Cardiac fibroblast (primary cell): ENCODE data around the gene CIZ1.

Experiments used
- DNase-seq, 2 donors: peaks; one replicate each; pipeline versions ENCODE4 v3.0.0 to v3.0.0-alpha.2; 2010; ENCODE audit warnings: low read depth in 2 of 2
- H3K4me3 ChIP-seq, 2 donors: replicated peaks in 1 of 2; 1 replicate in 1 of 2; 2 replicates in 1 of 2; pipeline ENCODE4 v1.5.1; 2011; ENCODE audit warnings: low read depth in 2 of 2, low read length in 2 of 2, mild to moderate bottlenecking in 2 of 2, moderate library complexity in 1 of 2
- TF ChIP-seq, protein P1 (sequence below): IDR thresholded peaks from one replicate; pipeline ENCODE4 v1.5.1; 2011; ENCODE audit warnings: low read depth, mild to moderate bottlenecking, low read length, inconsistent platforms

The CIZ1 gene

DNA sequence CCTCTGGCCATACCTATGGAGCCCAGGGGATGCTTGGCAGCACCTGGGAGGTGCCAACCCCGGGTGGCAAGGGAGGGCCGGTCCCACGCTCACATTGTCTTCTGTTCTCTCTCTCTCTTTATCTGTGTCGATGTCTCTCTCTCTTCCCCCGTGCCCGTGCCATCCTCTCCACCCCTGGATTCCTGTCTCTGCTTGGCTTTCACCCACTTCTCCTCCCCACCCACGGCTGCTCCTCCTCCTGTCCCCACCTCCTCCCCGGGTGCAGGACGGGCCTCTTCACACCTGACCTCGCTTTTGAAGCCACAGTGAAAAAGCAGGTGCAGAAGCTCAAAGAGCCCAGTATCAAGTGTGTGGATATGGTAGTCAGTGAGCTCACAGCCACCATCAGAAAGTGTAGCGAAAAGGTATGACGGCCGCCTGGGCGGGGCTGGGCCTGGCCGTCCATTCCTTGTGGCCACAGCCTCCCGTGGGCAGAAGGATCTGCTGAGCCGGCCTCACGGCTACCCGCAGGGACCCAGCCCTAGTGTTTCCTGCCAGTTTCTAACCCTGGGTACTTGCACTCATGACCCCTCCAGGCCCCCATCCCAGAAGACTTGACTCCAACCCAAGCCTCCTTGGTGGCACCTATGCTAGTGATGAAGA, 34.5 kb upstream of the CIZ1 start:
- H3K4me3 ChIP-seq: no peak overlapping the region
- no peak for DNase-seq
- TF ChIP-seq, protein P1, sequence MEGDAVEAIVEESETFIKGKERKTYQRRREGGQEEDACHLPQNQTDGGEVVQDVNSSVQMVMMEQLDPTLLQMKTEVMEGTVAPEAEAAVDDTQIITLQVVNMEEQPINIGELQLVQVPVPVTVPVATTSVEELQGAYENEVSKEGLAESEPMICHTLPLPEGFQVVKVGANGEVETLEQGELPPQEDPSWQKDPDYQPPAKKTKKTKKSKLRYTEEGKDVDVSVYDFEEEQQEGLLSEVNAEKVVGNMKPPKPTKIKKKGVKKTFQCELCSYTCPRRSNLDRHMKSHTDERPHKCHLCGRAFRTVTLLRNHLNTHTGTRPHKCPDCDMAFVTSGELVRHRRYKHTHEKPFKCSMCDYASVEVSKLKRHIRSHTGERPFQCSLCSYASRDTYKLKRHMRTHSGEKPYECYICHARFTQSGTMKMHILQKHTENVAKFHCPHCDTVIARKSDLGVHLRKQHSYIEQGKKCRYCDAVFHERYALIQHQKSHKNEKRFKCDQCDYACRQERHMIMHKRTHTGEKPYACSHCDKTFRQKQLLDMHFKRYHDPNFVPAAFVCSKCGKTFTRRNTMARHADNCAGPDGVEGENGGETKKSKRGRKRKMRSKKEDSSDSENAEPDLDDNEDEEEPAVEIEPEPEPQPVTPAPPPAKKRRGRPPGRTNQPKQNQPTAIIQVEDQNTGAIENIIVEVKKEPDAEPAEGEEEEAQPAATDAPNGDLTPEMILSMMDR: no peak

DNA sequence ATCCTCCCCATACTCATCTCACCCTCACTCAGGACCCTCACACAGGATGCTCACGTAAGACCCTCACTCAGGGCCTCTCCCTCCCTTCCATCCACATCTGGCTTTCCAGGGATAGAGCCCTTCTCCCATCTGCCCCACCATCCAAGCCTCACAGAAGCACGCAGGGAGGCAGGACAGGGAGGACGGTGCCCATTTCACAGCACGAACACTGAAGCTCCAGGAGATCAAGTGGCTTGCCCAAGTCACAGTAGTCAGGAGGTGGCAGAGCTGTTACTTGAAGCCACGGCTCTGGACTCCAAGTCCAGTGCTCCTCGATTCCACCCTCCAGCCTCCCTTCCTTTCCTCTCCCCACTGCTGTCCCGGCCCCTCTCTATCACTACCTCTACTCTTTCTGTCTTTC, 33.5 kb upstream of the CIZ1 start:
- TF ChIP-seq, protein P1: no peak
- no peak overlapping the region for H3K4me3 ChIP-seq
- DNase-seq: no peak

DNA sequence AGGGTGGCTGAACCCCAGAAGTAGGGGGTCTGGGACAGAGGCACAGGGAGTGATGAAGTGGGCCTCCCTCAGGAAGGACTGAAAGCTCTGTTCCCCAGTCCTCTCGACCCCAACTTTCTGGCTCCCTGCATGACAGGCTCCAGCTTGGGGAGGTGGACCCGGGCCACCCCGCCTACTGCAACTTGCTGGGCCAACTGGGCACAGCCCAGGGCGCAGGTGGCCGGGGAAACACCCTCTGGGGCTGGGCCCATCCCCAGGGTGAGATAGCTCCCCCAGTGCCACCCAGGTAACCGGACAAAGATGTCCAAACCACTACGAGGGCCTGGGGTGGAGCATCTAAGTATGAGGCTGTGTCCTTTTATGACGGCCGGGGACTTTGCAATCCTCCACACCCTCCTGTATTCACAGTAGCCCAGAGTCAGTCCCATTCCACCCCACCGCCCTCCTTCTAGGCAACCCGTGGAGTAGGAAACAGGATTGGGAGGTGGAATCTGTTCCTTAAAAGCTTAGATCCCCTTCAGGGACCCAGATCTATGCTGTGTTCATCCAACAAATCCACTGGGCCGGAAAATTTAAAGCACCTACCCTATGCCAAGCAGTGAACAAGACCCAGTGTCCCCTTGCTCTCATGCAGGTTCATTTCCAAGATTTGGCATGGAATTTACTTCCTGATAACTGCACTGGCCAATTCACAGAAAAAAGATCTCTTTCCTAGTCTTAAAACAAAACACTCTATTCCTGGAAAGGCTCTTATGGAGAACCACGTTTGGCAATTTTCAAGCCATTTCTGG, 31.7 kb upstream of the CIZ1 start:
- TF ChIP-seq, protein P1: no peak
- no peak for DNase-seq
- H3K4me3 ChIP-seq: no peak overlapping the region

DNA sequence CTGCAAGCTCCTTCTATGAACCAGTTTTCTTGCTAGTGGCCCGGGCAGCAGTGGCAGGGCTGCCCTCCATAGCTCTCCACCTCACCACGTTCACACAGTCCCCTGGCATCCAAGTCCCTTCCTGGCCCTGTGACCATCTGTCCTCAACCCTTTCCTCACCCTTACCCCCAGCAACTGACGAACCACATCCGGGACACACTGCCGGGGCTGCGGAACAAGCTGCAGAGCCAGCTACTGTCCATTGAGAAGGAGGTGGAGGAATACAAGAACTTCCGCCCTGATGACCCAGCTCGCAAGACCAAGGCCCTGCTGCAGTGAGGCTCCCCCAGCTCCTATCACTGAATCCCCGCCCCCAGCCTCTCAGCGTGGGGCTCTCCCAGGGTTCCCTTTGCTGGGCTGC, 30.7 kb upstream of the CIZ1 start:
- H3K4me3 ChIP-seq: no peak overlapping the region
- DNase-seq: no peak
- TF ChIP-seq, protein P1: no peak

DNA sequence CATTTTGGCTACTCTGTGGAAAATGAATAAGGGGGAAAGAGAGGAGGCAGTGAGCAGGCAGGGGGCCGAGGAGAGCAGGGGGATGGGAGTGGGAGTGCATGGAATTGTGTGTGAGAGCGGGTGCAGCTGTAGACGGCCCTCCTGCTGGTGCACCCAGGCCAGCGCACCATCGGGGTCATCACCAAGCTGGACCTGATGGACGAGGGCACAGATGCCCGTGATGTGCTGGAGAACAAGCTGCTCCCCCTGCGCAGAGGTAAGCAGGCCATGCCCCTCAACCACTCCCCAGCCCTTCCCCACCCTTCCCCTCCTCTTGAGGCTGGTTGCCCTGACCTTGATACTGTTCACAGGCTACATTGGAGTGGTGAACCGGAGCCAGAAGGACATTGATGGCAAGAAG, 28.5 kb upstream of the CIZ1 start:
- DNase-seq: no peak
- TF ChIP-seq, protein P1: no peak
- no peak overlapping the region for H3K4me3 ChIP-seq

DNA sequence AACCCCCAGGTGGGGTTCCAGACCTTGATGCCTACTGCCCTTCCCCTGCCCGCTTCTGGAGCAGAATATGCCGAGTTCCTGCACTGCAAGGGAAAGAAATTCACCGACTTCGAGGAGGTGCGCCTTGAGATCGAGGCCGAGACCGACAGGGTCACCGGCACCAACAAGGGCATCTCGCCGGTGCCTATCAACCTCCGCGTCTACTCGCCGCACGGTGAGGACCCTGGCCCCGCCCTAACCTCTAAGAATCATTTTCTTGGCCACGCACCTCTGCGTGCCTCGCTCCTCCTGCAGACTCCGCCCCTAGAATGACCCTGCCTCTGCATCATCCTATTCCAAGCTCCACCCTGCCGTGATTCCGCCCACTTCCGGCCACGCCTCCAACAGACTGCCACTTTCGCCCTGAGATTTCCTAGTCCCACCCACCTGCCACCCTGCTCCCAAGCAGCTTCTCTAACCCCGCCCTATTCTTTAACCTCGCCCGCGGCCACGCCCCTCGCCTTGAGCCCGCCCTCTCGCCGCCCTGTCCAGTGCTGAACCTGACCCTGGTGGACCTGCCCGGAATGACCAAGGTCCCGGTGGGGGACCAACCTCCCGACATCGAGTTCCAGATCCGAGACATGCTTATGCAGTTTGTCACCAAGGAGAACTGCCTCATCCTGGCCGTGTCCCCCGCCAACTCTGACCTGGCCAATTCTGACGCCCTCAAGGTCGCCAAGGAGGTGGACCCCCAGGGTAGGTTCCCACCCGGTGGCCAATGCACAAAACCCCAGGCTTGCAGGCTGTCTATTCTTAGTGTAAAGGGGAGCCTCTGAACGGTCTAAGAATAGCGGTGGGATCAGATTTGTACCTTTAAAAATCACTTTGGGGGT, 27.4 kb upstream of the CIZ1 start:
- peak; percentile 75 to 85 for DNase-seq
- peak overlapping the region; percentile 15 to 24 for H3K4me3 ChIP-seq
- TF ChIP-seq, protein P1: no peak
